ENCODE data around the gene SSR1. TPM values are rescaled to one million over a fixed set of nuclear protein-coding genes. Genes with fewer than 3 reads are reported as not detected.
A peak's percentile ranks its signal among the peaks of the same experiment; 100 is the strongest.

Gene SSR1
- total RNA-seq, 4 donors from 2014 or later: 39.5 to 122 (median 80.8) TPM

- no peak for TF ChIP-seq CTCF (IDR thresholded peaks at IDR 0.05)
- no peak for TF ChIP-seq POLR2A (IDR thresholded peaks at IDR 0.05)
- peak overlapping the region in 2 of 4 donors; percentile 74 to 80 for H3K27ac ChIP-seq
- H3K27me3 ChIP-seq: no peaks in the 10 kb centered on the region
- no peak overlapping the region for H3K4me3 ChIP-seq
- WGBS, 2 donors: 84 to 94% methylated on average over 5 to 9 of the region's 9 CpGs
- H3K36me3 ChIP-seq: peaks cover 0 to 60% (median 3%) of the 10 kb centered on the region in 3 donors
- intact Hi-C loops (cut with DNase I): loop anchor here (10.0 kb wide), 1 partner anchor 556 kb away; no protein-coding TSS in a partner anchor
- H3K9me3 ChIP-seq: no peaks in the 10 kb centered on the region
- no peak for DNase-seq
- peaks cover 20 to 80% (median 36%) of the 10 kb centered on the region in 3 donors for H3K4me1 ChIP-seq
Measured at GRCh38 chr6:7240351-7240750, 72.6 kb downstream of the SSR1 start.

GRCh38 chr6:7239590-7239948, 73.4 kb downstream of the SSR1 start:
- Histone ChIP-seq H3K36me3 (peaks cover 0 to 60% (median 3%) of the 10 kb centered on the region in 3 donors), H3K4me1 (peaks cover 20 to 88% (median 44%) of the 10 kb centered on the region in 3 donors), H3K9me3 (no peaks in the 10 kb centered on the region), H3K4me3 (no peak overlapping the region), H3K27ac (peak overlapping the region; percentile 36 to 90 (median 74)), H3K27me3 (no peaks in the 10 kb centered on the region)
- WGBS, 2 donors: 82 to 84% methylated on average over 4 to 5 of the region's 5 CpGs
- intact Hi-C loops (cut with DNase I): no loop called here
- DNase-seq: no peak
- no peak for TF ChIP-seq CTCF (IDR thresholded peaks at IDR 0.05)
- TF ChIP-seq POLR2A (IDR thresholded peaks at IDR 0.05): no peak

- 30 to 93% methylated on average over 2 to 9 of the region's 10 CpGs for WGBS, 2 donors
- peak; percentile 28 for DNase-seq
- Histone ChIP-seq H3K4me1 (peaks cover 20 to 93% (median 44%) of the 10 kb centered on the region in 3 donors), H3K9me3 (no peaks in the 10 kb centered on the region), H3K4me3 (no peak overlapping the region), H3K27me3 (no peaks in the 10 kb centered on the region), H3K36me3 (peaks cover 0 to 60% (median 3%) of the 10 kb centered on the region in 3 donors), H3K27ac (peak overlapping the region; percentile 36 to 90 (median 74))
- TF ChIP-seq CTCF (IDR thresholded peaks at IDR 0.05) (peak; percentile 42 to 83 (median 76)), POLR2A (IDR thresholded peaks at IDR 0.05) (no peak)
- intact Hi-C loops (cut with DNase I): no loop called here
Measured at GRCh38 chr6:7238900-7239589, 74.0 kb downstream of the SSR1 start.

- Histone ChIP-seq H3K36me3 (peaks cover 0 to 63% (median 3%) of the 10 kb centered on the region in 3 donors), H3K4me1 (peaks cover 20 to 93% (median 44%) of the 10 kb centered on the region in 3 donors), H3K27me3 (no peaks in the 10 kb centered on the region), H3K27ac (peak overlapping the region in 3 of 4 donors; percentile 59 to 90 (median 89)), H3K9me3 (no peaks in the 10 kb centered on the region), H3K4me3 (no peak overlapping the region)
- no peak for DNase-seq
- TF ChIP-seq CTCF (IDR thresholded peaks at IDR 0.05): no peak
- TF ChIP-seq POLR2A (IDR thresholded peaks at IDR 0.05): no peak
- intact Hi-C loops (cut with DNase I): no loop called here
- 79 to 91% methylated on average over 4 to 5 of the region's 5 CpGs for WGBS, 2 donors
Measured at GRCh38 chr6:7238526-7238899, 74.5 kb downstream of the SSR1 start.

- TF ChIP-seq POLR2A (IDR thresholded peaks at IDR 0.05) (no peak), CTCF (IDR thresholded peaks at IDR 0.05) (no peak)
- DNase-seq: no peak
- peak overlapping the region; percentile 15 to 90 (median 74) for H3K27ac ChIP-seq
- H3K9me3 ChIP-seq: no peaks in the 10 kb centered on the region
- intact Hi-C loops (cut with DNase I): no loop called here
- WGBS, 2 donors: 66 to 71% methylated on average over 8 of the region's 8 CpGs
- H3K4me3 ChIP-seq: no peak overlapping the region
- H3K27me3 ChIP-seq: no peaks in the 10 kb centered on the region
- H3K36me3 ChIP-seq: peaks cover 0 to 68% (median 3%) of the 10 kb centered on the region in 3 donors
- peaks cover 20 to 87% (median 37%) of the 10 kb centered on the region in 3 donors for H3K4me1 ChIP-seq
Measured at GRCh38 chr6:7237653-7238188, 75.3 kb downstream of the SSR1 start.

Measured in esophagus squamous epithelium (tissue), 5 donors.